Effector memory CD4-positive, alpha-beta T cell (primary cell): ENCODE results near the gene ZMYND8.

Experiments used
- DNase-seq, 3 donors: peaks; one replicate each; pipeline ENCODE4 v3.0.0-alpha.2; 2020
- H3K27ac ChIP-seq: 2 replicates; pipeline ENCODE4 v1.7.0; 2013; ENCODE audit warnings: mild to moderate bottlenecking, low read length, moderate library complexity; ENCODE audit not compliant: insufficient read depth, poor library complexity, severe bottlenecking
- H3K27me3 ChIP-seq: replicated peaks from 2 replicates; pipeline ENCODE4 v1.7.0; 2013; ENCODE audit warnings: mild to moderate bottlenecking, low read length; ENCODE audit not compliant: insufficient read depth, control insufficient read depth, poor library complexity, severe bottlenecking
- H3K36me3 ChIP-seq: 2 replicates; pipeline ENCODE4 v1.7.0; 2013; ENCODE audit warnings: mild to moderate bottlenecking, low read length, moderate library complexity; ENCODE audit not compliant: control insufficient read depth, insufficient read depth
- H3K4me1 ChIP-seq: 2 replicates; pipeline ENCODE4 v1.7.0; 2013; ENCODE audit warnings: low read length, mild to moderate bottlenecking; ENCODE audit not compliant: control insufficient read depth, insufficient read depth, poor library complexity, severe bottlenecking
- H3K4me3 ChIP-seq: 2 replicates; pipeline ENCODE4 v1.7.0; 2013; ENCODE audit warnings: low read length, low read depth, mild to moderate bottlenecking; ENCODE audit not compliant: insufficient read depth, poor library complexity, severe bottlenecking
- H3K9me3 ChIP-seq: 2 replicates; pipeline ENCODE4 v1.7.0; 2013; ENCODE audit warnings: mild to moderate bottlenecking, low read length, moderate library complexity; ENCODE audit not compliant: control insufficient read depth

Gene ZMYND8

DNA sequence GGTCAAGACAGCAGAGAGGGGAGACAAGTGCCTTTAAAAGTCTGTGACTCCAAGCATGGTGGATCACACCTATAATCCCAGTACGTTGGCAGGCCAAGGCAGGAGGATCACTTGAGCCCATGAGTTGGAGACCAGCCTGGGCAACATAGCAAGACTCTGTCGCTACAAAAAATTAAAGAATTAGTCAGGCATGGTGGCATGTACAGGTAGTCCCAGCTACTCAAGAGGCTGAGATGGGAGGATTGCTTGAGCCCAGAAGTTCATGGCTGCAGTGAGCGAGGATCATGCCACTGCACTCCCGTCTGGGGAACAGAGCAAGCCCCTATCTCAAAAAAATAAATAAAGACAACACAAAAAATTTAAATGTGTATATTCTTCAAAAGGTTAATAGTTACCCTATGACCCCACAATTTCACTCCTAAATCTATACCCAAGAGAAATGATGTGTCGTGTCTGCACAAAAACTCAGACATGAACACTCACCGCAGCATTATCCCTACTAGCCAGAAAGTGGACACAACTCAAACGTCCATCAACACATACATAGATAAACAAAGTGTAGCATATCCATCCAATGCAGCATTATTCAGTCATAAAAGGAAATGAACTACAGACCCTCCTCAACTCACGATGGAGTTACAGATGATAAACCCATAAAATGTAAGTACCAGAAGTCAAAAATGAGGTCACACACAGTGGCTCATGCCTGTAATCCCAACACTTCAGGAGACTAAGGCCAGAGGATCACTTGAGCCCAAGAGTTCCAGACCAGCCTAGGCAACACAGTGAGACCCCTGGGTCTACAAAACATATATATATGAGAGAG lies 23.9 kb downstream of the ZMYND8 start:
- peaks cover 12% of the 10 kb centered on the region for H3K36me3 ChIP-seq
- H3K27me3 ChIP-seq, result no peaks in the 10 kb centered on the region
- no peak for DNase-seq
- H3K4me1 ChIP-seq, result peaks cover 3% of the 10 kb centered on the region
- no peak overlapping the region for H3K27ac ChIP-seq
- H3K9me3 ChIP-seq, result no peaks in the 10 kb centered on the region
- no peak overlapping the region for H3K4me3 ChIP-seq

DNA sequence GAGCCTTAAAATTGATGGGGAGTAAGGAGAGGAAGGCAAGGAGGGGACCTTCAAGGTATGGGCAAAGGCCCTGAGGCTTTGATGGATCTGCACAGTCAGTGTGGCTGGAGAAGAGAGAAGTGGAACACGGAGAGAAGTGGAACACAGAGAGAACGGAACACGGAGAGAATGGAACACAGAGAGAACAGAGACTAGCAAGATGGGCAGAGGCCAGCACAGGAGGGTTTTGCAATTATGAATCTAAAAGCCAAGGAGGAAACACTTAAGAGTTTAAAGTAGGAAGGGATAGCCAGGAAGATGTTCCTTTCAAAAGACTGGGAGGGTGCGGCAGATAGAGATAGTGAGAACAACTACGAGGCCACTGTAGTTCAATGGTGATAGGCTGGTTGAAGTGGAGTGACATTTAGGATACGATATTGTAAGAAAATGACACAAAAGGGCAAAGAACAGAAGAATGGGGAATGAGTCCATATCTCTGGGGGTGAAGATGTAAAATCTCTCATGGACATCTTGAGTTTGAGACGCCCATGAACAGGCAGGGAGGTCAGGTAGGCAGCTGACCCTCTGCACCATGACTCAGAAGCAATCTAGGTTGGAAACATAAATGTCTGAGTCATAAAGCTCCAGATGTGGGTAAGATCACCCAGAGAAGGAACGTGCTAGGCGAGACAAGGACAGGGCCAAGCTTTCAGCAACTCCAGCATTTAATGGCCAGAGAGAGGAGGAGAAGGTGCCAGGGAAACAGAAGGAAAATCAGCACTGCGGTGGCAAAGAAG lies 25.4 kb downstream of the ZMYND8 start:
- no peak for DNase-seq
- no peak overlapping the region for H3K27ac ChIP-seq
- no peaks in the 10 kb centered on the region for H3K27me3 ChIP-seq
- H3K9me3 ChIP-seq, result no peaks in the 10 kb centered on the region
- peaks cover 3% of the 10 kb centered on the region for H3K4me1 ChIP-seq
- H3K36me3 ChIP-seq, result peaks cover 12% of the 10 kb centered on the region
- H3K4me3 ChIP-seq, result no peak overlapping the region

DNA sequence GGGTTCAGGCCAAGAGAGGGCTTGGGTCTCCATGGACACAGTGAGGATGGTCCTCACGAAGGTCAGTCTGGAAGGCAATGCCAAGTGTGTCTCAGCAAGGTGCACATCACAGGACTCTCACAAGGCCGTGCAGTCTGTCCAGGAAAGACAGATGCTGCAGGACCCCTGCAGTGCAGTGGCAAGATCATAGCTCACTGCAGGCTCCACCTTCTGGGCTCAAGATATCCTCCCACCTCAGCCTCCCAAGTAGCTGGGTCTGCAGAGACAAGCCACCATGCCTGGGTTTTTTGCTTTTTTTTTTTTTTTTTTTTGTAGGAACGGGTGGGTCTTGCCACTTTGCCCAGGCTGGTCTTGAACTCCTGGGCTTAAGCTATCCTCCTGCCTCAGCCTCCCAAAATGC lies 26.4 kb downstream of the ZMYND8 start:
- no peak overlapping the region for H3K4me3 ChIP-seq
- DNase-seq, result no peak
- H3K4me1 ChIP-seq, result peaks cover 3% of the 10 kb centered on the region
- H3K36me3 ChIP-seq, result peaks cover 12% of the 10 kb centered on the region
- H3K27me3 ChIP-seq, result no peaks in the 10 kb centered on the region
- no peaks in the 10 kb centered on the region for H3K9me3 ChIP-seq
- no peak overlapping the region for H3K27ac ChIP-seq

DNA sequence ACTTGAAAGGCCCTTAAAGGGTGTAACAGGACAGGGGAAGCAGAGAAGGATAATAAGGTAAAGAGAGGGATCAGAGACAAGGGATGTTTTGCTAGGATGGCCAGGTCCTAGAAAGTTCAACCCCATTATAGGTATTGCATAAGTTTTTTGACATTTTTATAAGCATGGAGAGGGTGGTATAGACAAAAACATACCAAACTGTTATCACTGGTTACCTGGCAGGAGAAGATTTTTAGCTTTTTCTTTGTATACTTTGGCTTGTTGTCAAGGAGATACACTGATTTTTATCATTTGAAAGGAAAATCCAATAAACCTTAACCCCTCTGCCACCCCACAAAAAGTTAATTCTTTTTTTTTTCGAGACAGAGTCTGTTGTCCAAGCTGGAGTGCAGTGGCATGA lies 28.4 kb downstream of the ZMYND8 start:
- Histone ChIP-seq H3K27me3 (no peaks in the 10 kb centered on the region), H3K4me1 (no peaks in the 10 kb centered on the region), H3K36me3 (peaks cover 12% of the 10 kb centered on the region), H3K4me3 (no peak overlapping the region), H3K27ac (no peak overlapping the region), H3K9me3 (no peaks in the 10 kb centered on the region)
- DNase-seq, result no peak

DNA sequence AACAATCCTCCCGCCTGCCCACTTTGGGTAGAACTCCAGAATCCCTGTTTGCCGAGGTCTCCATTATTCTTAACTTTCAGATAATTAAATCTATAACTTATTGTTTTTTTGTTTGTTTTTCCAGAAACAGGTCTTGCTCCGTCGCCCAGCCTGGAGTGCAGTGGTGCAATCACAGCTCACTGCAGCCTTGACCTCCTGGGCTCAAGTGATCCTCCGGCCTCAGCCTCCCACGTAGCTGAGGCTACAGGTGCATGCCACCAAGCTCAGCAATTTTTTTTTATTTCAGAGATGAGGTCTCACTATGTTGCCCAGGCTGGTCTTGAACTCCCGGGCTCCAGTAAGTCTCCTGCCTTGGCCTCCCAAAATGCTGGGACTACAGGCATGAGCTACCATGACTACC lies 28.8 kb downstream of the ZMYND8 start:
- DNase-seq, result no peak
- Histone ChIP-seq H3K4me3 (no peak overlapping the region), H3K36me3 (peaks cover 9% of the 10 kb centered on the region), H3K4me1 (no peaks in the 10 kb centered on the region), H3K27ac (no peak overlapping the region), H3K27me3 (no peaks in the 10 kb centered on the region), H3K9me3 (no peaks in the 10 kb centered on the region)

DNA sequence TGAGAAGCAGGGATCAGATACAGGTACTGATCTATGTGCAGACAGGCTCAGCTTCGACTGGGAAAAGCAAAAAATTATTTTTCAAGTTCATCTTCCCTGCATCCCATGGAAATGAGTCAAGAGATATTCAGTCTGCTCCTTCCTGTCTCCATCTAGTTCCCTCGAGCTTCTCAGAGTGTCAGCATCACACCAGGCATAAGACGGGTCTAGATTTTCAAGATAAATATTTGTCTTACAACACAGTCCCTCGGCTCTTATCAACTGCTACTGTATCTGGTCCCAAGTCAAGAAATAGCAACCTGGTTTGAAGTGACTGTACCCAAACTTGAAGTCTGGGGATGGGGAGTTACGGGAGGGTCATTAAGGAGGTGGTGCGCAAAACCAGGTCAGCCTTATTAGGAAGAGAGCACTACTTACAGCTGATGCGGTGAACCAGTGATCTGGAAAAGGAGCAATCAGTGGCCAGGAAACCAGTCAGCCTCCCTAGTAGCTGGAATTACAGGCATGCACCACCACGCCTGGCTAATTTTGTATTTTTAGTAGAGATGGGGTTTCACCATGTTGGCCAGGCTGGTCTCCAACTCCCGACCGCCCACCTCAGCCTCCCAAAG lies 29.7 kb downstream of the ZMYND8 start:
- H3K27me3 ChIP-seq, result no peaks in the 10 kb centered on the region
- H3K4me3 ChIP-seq, result no peak overlapping the region
- no peaks in the 10 kb centered on the region for H3K4me1 ChIP-seq
- no peak for DNase-seq
- H3K36me3 ChIP-seq, result peaks cover 9% of the 10 kb centered on the region
- no peak overlapping the region for H3K27ac ChIP-seq
- no peaks in the 10 kb centered on the region for H3K9me3 ChIP-seq

DNA sequence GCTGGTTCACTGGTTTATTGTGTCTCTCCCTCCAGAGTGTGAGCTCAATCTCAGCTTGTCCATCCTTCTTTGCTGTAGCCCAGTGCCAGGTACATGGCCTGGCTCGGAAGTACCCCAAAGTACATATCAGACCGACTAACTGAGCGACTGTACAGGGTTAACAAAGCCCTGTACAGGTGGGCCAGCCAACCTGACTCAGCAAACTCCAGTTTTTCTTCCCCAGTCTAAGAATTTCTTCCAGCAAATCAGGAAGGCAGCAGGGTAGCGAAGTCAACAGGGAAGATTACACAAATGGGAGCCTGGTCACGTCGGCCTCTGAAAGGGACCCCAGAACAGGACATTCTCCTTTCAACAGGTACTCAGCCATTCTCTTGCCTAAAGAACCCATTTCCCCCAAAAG lies 31.3 kb downstream of the ZMYND8 start:
- DNase-seq, result no peak
- no peak overlapping the region for H3K4me3 ChIP-seq
- no peaks in the 10 kb centered on the region for H3K9me3 ChIP-seq
- H3K27me3 ChIP-seq, result no peaks in the 10 kb centered on the region
- H3K36me3 ChIP-seq, result peaks cover 9% of the 10 kb centered on the region
- H3K27ac ChIP-seq, result no peak overlapping the region
- H3K4me1 ChIP-seq, result no peaks in the 10 kb centered on the region

DNA sequence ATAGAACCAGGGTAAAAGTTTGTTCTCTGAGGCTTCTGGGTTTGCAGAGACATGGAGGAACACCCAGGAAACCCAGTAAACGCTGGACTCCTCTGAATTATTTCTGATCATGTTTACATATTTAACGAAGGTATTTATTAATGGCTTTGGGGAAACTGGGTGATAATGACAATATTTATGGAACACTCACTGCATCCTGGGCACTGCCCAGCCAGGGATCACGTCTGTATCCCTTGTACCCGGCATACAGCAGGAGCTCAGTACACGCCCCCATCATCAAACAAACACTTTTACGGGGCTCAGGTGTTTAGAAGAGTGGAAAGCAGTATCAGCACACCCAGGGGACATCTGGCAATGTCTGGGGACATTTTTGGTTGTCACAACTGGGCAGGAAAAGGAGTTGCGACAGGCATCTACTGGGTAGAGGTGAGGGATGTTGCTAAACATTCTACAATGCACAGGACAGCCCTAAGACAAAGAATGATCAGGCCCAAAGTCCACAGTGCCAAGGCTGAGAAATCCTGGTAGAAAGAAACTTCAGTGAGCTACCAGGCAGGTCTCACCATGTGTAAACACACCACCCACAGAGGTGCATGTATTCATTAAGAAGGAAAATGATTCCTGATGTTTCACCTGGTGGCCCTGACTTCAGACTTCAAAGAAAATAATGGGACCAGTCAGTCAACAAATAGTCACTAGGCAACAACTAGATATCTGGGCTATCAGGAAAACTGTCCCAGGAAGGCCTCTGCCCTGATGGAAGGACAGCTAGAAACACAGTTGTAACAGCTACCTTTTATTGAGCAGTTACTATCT lies 35.3 kb downstream of the ZMYND8 start:
- no peaks in the 10 kb centered on the region for H3K9me3 ChIP-seq
- H3K4me1 ChIP-seq, result peaks cover 21% of the 10 kb centered on the region
- no peak overlapping the region for H3K27ac ChIP-seq
- no peak overlapping the region for H3K4me3 ChIP-seq
- H3K36me3 ChIP-seq, result no peaks in the 10 kb centered on the region
- no peak for DNase-seq
- H3K27me3 ChIP-seq, result no peaks in the 10 kb centered on the region

DNA sequence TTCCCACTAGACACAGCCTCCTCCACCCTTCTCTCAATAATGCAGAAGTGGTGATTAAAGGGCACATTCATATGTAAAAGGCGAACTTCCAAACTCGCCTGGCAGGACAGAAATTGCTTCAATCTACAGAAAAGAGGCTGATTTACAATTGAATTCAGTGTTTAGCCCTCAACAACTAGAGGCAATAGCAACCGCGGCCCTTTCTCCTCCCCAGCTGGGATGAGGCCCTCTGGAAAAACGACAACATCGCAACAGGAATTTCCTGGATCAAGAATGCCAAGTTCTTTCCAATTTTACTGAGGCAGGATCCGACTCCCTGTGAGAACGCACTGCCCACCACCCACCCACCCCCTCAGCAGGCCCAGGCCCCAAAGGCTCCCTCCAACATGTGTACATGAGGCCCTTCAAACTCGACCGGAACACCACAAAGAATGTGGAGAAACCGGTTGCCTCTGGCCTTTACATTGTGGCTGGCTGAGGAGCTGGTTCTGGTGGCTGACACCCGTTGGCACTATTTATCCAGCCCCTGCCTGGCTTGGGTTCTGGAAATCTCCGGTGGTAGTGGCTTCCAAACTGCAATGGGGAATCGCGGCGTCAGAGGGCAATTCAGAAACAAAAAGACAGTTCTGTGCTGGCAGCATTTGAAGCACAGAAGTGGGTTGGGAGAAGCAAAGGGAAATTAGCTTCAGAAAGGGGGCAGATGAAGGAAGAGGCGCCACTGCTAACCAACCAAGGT lies 36.8 kb downstream of the ZMYND8 start:
- no peaks in the 10 kb centered on the region for H3K36me3 ChIP-seq
- no peak for DNase-seq
- H3K4me3 ChIP-seq, result no peak overlapping the region
- H3K9me3 ChIP-seq, result no peaks in the 10 kb centered on the region
- peaks cover 21% of the 10 kb centered on the region for H3K4me1 ChIP-seq
- no peaks in the 10 kb centered on the region for H3K27me3 ChIP-seq
- no peak overlapping the region for H3K27ac ChIP-seq
